Inflammatory macrophage (primary cell): ENCODE data around the gene TMEM236.
A peak's percentile ranks its signal among the peaks of the same experiment; 100 is the strongest.

Source experiments
- DNase-seq, 2 donors: peaks; one replicate each; pipeline ENCODE4 v3.0.0-alpha.2; 2020 to 2022

TMEM236 gene

DNA sequence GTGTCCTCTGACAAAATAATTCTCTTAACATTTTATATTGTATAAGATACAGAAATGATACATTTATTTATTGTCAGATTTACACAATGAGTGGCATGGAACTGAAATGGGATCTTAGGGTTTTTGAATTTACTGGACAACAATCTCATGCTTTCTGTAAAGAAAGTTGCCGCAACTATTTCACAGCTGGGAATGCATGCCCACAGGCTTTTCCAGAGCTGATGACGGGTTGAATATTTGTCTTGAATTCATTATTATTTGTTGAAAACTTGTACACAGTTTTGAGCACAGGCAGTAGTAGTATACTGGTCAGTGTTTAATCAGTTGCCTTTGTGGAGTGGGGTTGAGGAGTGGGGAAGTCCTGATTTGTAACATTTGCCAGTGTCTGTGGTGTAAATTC lies 36.6 kb downstream of the TMEM236 start:
- DNase-seq = no peak

DNA sequence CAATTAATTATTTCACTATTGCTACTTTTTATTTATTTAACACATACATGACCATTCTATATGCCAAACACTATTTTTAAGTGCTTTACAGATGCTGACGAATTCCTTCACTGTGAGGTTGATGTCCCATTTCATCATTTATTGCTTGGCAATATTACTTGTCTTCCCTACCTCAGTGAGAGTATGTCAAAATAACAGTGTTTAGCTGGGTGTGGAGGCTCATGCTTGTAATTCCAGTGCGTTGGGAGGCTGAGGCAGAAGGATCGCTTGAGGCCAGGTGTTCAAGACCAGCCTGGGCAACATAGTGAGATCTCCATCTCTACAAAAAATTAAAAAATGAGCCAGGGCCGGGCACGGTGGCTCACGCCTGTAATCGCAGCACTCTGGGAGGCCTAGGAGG lies 37.4 kb downstream of the TMEM236 start:
- DNase-seq = no peak

DNA sequence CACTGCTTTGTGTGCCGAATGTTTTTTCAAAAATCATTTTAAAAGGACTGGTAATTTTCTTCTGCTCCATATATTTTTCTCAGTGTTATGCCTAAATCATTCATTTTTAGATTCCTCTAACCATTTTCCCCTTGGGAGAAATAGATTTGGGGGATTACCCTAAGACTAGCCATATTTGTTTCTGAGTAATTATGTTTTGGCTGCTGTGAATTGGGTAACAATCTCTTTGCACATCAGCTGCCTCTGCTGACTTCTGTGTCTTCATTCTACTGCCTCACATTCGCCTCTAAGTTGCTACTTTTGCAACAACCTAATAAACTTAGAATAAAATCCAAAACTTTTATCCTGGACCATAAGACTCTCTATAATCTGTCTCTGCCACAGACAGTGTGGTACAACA lies 38.6 kb downstream of the TMEM236 start:
- peak; percentile 74 to 81 for DNase-seq

DNA sequence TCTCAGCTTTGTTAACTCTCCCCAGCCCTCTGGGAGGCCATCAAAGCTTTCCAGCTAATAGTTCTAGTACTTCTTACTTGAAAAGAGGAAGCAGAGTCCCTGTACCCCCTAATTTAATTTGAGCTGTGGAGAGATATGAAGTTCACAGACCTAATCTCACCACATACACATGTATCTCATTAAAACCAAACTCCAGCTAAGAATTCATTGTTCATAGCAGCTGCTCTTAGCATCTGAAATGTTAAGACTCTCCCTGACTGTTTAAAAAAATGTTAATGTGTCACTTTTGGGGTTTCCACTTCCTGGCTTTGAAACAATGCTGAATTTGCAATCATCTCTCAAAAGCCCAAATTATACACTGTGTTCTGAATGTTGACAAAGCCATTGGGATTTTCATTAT lies 41.0 kb downstream of the TMEM236 start:
- no peak for DNase-seq

DNA sequence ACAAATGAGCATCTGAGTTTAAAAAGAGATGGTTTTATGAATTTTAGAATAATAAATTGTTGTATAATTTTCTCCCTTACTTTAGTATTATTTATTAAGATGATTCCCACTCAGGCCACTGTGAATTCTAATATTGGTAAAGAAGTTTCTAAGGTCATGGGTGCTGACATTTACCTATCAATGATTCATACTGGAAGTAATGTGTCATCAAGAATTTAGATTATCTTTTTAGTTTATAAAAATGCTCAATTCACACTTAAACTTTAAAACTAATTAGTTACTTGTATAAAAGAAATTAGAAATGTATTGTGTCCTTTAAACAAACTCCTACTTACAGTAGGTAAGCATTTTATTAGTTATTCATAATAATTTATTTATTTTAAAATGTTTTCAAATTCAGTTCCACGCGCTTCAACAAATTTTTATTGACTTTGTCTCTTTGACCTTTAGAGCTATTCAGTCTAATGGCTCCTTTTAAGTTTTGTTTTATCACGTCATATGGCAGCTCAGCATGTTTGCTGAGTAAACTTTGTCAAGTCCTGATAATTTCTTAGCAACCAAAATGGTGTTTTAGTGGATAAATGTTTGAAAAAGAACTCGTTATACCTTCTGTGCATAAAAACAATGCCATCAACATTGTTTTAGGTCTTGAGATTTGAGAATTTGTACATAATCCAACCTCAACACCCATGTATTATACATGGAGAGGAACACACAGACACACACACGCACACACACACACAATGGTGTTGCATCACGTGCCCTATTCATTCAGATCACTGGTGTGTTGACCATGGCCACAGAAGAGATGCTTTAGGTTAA lies 42.0 kb downstream of the TMEM236 start:
- no peak for DNase-seq

DNA sequence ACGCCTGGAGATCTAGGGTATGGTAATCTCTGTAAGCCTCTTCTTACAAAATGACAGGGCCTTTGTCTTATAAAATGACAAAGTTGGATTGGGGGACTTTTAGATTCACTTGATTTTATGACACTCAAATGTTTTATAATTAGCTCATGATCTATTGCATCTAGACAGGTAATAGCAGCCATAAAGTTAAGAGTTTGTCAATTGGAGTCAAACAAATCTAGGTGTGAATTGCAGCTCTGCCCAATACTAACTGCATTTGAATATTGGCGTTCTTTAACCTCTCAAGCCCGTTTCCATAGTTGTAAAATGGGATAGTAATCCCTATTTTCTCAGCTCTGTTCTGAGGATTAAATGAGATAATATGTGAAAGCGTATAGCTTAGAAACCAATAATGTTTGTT lies 43.1 kb downstream of the TMEM236 start:
- DNase-seq = no peak

DNA sequence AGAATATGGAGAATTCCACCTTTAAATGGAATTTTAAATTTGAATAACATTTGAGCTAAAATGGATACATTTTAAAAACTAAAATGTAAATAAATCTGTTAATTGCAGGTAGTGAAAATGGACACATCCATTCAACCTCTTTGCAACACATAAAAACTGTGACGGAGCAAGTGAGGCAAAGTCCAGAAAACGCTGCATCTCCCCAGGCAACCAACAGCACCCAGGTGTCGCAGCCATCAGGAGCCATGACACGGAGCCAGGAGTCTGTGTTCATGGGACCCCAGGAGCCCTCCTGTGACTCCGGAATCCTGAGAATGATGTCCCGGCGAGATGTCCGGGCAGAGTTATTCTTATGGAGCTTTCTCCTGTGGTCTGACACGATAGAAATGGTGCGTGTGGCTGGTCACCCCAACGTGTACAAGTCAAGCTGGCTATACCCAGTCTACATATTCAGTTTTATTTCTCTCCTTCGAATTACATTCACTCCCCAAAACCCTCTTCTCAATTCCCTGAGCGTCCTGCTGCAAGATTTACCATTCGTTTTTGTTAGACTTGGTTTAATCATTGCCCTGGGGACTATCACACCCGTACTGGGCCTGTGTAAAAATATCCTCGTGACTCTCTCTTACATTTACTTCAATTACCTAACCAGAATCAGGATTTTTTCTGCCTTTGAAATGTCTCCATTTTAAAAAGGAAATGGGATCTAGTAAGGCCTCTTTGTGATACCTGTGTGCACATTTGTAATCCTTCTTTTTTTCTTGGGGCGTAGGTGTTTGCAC lies 44.0 kb downstream of the TMEM236 start:
- no peak for DNase-seq

DNA sequence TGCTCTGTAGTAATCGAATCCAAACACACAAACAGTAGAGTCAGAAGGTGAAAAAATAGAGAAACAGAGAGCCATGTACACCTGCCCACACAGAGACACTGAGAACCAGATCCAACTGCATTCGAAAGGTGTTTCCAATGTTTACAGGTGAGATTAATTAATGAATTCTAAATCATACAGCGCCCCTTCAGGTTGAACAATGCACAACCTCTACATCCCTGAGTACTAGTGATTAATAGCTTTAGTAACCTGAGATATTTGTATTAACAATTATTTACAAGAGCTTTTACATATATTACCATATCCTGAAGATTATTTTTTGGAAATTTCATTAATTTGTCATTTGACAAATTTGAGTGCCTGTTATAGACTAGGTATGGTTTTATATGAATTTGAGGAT lies 49.5 kb downstream of the TMEM236 start:
- no peak for DNase-seq

DNA sequence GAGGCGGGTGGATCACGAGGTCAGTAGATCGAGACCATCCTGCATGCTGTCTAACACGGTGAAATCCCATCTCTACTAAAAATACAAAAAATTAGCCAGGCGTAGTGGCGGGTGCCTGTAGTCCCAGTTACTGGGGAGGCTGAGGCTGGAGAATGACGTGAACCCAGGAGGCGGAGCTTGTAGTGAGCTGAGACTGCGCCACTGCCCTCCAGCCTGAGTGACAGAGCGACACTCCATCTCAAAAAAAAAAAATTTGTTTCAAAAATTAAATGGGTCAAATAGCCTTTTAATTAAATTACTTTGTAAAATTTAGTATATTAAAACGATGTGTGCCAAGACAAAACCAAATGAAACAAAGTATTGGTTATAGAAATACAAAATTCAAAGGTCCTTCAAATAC lies 50.3 kb downstream of the TMEM236 start:
- DNase-seq = no peak

DNA sequence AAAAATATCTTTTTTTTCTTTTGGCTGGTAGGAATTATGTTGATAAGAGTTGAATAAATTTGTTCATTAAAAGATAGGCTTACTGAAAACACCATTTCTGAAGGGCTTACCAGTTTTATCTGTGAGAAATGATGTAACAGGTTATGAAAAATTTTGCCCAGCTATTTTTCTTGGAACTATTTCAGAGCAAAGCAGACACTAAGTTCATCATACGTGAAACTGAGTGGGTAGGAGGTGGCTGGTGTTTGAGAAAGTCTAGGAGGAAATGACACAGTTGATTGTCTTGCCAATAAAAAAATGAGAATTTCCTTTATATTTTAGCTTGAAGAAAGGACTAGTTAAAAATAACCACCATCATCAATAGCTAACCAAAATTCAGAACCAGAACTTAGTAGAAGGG lies 51.0 kb downstream of the TMEM236 start:
- peak; percentile 82 to 87 for DNase-seq

DNA sequence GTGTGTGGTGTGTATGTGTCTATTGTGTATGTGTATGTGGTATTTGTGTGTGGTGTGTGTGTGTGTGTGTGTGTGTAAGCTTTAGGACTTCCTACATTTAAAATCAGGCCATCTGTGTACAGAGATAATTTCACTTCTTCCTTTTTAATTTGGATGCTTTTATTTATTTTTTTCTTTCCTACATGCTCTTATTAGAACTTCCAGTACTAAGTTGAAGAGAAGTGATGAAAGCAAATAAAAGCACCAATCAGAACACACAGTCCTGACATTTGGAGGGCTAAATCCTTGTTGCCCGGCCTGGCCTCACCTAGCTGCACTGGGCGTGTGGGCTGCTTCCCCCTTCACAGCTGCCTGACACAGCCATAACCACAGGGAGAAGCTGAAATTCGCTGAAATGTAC lies 53.3 kb downstream of the TMEM236 start:
- peak; percentile 66 to 72 for DNase-seq

DNA sequence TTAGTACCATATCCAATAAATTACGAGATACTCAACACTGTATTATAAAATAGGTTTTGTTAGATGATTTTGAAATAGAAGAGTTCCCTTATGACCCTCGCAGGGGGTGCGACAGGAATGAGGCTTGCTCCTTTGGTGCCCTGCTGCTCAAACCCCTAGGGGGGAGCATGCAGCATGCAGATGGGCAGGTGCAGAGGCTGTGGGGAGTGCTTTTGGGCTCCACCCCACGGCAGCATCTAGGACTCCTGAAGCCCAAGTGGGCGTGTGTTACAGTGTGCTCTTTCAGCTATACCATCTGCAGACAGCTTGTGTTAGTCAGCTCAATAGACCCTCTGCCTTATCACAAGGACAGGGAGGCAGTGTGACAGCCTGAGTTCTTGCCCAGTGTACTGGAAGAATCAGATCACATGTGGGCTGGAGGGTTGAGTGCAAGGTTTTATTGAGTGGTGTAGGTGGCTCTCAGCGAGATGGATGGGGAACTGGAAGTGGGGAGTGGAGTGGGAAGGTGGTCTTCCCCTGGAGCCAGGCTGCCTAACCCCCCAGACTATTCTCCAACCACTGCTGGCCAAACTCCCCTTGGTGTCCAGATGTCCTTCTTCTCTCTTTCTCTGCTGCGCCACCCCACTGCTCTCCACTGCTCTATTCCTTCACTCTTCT lies 54.0 kb downstream of the TMEM236 start:
- peak; percentile 43 to 60 for DNase-seq

DNA sequence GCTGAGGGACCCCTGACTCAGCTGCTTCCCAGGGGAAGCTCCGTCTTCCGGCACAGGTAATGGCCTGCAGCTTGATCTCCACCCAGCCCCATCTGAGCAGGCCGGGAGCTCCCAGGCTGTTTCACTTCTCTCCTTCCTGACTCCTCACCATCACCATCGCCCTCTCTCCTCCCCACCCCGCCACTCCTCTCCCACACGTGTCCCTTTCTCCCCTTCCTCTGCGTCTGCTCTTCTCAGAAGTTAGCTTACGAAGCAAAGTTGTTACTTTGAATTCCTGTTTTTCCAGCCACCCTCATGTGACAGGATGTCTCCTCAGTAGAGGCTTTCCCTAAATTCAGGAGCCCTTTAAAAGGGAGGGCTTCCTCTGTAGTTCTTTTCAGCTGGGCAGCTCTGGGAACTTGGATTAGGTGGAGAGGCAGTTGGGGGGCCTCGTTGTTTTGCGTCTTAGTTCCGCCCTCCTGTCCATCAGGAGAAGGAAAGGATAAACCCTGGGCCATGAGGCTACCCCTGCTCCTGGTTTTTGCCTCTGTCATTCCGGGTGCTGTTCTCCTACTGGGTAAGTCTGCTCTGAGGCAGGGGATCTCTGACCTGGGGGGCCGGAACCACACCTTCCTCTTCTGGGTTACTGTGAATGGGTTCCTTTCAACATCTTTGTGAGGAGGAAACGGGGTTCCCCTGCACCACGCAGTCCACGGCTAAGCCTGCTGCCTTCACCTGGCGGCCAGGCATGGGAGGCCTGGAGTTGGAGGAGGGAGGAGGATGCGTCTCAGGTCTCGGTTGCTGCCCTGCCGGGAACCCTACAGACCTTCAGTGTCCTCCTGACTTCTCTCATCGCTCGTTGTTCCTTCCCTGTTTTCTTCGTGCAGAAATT lies 57.2 kb downstream of the TMEM236 start, which contains the start of gene MRC1:
MRC1 (plus strand) TSS at position 378 of the 871 bp plus-strand sequence; CDS start at position 496, 118 bp downstream.
- DNase-seq = peak; percentile 75 to 86

DNA sequence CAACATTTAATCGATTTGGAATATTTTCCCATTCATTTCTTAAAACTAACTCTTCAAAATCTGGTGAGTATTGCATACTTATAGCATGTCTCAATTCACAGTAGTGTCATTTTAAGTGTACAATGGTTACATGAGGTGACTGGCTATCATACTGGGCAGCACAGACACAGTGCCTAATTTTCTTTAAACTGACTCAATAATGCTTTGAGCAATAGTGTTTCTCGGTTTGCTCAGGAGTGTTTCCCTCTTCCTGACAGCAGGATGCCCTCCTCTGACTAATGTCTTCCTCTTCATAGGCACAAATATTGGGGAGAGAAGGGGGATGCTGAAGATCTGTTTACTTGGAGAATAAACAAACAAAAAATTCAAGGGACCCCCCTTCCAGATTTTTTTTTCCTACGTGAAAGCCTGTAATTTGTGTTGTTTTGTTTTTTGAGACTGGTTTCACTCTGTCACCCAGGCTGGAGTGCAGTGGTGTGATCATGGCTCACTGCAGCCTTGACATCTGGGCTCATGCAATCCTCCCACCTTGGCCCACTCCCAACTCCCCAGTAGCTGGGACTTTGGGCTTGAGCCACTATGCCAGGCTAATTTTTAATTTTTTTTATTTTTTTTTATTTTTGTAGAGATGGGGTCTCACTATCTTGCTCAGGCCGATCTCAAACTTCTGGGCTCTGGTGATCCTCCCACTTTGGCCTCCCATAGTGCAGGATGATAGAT lies 59.3 kb downstream of the TMEM236 start:
- DNase-seq = peak; percentile 72 to 77

DNA sequence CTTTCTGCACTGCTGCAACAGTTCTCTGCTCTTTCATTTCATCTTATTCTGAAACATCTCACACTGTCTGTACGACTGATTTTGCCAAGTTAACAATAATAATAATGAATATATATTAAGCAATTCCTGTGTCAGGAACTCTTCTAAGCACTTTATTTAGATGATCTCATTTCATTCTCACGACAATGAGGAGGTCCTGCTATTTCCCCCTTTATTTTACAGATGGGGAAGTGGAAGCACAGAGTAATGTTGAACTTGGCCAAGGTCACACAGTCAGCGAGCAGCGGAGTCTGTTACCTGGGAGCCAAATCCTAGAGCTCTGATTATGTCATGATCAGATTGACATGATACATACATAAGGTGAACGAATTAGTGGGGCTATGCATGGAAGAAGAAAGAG lies 63.0 kb downstream of the TMEM236 start:
- DNase-seq = peak; percentile 62 to 73

DNA sequence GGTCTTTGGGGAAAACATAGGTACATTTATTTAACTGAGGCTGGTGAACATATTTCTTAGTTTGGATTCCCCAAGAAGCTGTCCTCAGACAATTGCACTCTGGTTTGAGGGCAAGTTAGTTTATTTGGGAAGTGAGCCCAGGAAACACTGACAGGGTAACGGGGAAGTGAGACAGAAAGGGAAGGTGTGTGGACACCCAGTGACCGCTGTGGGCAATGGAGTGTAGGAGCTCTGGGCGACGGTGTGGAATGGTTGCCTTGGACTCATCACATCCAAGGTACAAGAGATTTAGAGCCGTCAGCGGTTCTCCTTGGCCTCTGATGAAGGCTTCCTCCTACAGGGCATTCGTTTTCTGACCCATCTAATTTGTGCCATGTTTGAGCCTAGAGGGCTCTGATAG lies 64.2 kb downstream of the TMEM236 start:
- DNase-seq = peak; percentile 60 to 62

DNA sequence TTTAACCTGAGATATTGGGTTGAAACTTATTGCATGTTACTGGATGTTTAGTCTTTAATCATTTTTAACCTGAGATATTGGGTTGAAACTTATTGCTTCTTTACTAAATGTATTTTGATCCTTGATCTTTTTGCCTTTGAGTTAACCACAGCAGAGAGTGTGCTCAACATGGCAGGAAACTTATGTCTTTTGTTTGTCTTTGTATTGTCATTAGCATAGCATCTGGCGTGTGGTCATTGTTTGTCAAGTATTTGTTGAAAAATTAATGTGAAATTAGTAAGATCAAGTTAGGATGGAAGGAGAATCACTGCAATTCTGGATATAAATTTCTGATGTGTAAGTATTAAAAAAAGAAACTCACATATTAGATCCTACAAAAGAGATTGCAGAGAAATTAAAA lies 65.3 kb downstream of the TMEM236 start:
- no peak for DNase-seq

DNA sequence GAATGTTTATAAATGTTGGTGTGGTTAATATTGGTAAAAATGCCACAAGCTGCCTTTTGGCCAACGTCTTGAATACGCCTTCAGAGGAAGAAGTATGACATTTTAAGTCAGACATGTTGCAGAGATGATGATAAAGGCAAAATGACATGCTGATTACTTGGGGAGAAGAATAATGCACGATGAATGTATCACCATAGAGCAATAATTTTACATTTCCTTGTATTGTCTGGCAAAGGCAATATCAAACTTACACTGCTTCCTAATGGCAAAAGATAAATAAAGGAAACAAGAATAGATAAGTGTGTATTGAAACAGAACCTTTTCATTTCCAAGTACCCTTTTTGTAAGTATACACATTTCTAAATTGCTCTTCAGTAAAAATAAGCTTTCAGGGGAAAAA lies 65.8 kb downstream of the TMEM236 start:
- DNase-seq = no peak

DNA sequence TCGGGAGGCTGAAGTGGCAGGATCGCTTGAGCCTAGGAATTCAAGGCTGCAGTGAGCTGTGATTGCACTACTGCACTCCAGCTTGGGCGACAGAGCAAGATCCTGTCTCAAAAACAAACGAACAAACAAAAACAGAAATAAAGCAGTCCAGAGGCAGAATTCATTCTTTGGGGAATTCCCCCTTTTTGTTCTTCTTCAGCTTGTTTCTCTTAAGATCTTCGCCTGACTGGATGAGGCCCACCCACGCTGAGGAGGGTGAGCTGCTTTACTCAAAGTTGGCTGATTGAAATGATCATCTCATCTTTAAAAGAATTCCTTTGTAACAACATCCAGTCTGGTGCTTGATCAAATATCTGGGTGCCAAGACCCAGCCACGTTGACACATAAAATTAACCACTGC lies 67.8 kb downstream of the TMEM236 start:
- no peak for DNase-seq

DNA sequence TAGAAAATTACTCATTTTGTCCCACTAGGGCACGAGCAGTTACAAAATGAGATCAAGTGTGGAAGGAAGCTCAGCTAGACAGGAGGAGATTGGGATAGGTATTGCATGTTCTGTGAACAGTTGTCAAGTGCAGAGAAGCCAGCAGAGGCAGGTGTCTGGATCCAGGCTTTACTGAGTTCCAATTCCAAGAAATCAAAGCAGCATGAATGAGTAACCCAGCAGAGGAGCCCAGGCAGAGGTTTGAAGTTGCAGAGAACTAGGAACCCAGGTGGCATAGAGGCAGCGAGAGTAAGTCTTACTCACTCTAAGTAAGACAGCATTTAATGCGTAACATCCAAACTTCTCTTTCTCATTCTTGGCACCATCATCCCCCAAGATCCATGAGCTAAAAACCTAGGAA lies 68.9 kb downstream of the TMEM236 start:
- DNase-seq = no peak

DNA sequence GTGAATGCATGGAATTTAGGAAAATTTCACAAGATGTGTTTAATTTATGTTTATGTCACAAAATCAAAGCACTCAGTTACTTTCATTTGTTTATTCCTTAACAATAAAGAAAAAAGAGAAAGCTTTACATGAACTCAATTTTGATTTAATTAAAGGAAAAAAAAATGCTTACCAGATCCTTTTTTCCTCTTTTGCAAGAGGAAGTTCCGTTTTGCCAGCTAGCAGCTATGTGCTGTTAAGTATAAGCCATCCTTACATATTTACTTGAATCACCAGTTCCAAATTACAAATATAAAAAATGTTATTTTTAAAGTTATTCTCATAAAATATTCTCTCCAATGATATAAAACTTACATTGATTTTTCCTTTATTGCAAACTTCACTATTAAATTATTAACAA lies 69.9 kb downstream of the TMEM236 start:
- DNase-seq = peak; percentile 52 to 58

DNA sequence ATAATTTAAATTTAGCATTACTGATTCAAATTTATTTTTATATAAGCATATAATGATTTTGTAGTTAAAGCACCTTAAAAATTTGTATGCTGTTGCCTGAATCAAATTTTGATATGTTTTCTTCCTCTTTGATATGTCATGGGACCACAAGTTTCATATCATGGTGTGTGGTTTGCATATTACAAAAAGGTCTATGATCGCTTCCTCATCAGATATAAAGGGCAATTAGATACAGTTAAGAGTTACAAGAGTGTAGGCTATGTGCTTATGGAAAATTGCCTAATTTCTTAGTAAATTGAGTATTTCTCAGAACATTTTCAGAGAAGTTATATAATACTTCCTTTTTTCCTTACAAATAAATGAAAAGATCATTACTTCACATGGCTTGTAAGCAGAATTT lies 79.3 kb downstream of the TMEM236 start:
- peak; percentile 70 to 97 for DNase-seq
